GM04503 (cell line): Measurements from ENCODE around the gene CSNK2A1.

Source experiments
- DNase-seq: peaks from one replicate; pipeline ENCODE4 v3.0.0-alpha.2; 2012; ENCODE audit warnings: low read depth

Gene CSNK2A1

GRCh38 chr20:430091-430999 is 113.2 kb downstream of the CSNK2A1 start:
- DNase-seq: no peak

- DNase-seq: no peak
Observed at GRCh38 chr20:428658-429200, 114.9 kb downstream of the CSNK2A1 start.

- no peak for DNase-seq
Observed at GRCh38 chr20:427849-428657, 115.5 kb downstream of the CSNK2A1 start.

- no peak for DNase-seq
Observed at GRCh38 chr20:427401-427800, 116.2 kb downstream of the CSNK2A1 start.

GRCh38 chr20:426566-426965 is 117.0 kb downstream of the CSNK2A1 start:
- DNase-seq: no peak
